G401 (cell line): ENCODE results near the gene KIFC3. TPM values are rescaled to one million over a fixed set of nuclear protein-coding genes. Genes with fewer than 3 reads are reported as not detected.
"Not testable (repeated sequence)": the region's sequence is repeated elsewhere in the genome, so short reads cannot be mapped to it uniquely, and the experiment has no call there.

ENCODE experiments used
- DNase-seq: peaks from one replicate; pipeline ENCODE4 v3.0.0-alpha.2; 2015; ENCODE audit warnings: low spot score
- in situ Hi-C: cut with HindIII; loops from 2 replicates; pipeline ENCODE4 v1.10.0; 2016; ENCODE audit warnings: low sequenced_read_pairs, mixed read lengths
- total RNA-seq: library from RNA; depleted of rRNA; stranded (reverse); fragments of >200 nt; shearing (Covaris generic); gene quantifications from 2 replicates; pipeline ENCODE4 v1.2.3, GENCODE V29; 2014

KIFC3 gene
- total RNA-seq, 1 experiment from 2014 or later: 53.5 TPM

DNA sequence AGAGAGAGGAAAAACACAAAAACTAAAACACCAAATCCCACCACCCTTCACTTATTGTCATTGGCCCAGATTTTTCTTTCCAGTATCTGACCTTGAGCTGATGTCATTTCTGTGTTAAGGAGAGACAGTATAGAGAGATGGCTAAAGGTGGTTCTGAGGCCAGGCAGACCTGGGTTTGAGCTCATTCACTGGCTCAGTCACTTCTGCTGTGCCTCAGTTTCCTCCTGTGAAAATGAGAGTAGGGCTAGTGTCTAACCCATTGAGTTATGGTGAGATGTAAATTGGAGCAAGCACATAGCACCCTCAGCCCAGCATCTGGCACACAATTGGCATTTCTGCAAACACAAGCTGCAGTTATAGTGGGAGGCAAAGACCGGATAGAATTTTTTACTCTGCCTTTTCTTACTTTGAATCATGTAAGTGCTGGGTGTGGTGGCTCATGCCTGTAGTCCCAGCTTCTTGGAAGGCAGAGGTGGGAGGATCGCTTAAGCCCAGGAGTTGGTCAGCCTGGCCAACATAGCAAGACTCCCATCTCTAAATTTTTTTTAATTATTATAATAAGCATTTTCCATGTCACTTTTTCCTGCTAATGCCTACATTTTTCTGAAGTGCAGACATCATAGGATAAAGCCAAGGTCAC, 6.4 kb upstream of the KIFC3 start:
- DNase-seq: no peak
- in situ Hi-C loops: no loop called here

DNA sequence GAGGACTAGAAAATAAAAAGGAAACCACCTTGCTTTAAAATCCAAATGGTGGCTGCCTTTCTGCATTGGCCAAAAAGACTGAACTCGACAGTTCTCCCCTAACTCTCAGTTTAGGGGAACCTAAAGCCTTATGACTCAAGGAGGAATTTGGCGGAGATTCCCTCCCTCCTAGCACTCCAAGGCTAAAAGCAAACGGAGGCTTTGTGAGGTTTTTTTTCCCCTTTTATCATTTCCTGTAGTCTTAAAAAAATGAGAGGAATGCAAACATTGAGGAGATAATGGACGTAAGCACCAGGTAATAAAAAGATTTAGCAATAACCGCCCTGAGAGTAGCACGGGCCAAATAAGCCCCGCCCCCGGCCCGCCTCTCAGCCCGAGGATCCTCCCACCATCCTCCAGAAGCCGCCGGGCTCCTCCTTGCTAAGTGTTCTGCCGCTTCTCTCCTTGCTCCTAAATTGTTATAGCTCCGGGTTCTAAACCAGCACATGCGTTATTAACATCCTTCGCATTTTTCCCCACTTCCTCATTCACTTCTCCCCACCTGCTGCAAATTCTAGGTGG, 5.8 kb upstream of the KIFC3 start:
- in situ Hi-C loops: no loop called here
- peak; percentile 29 for DNase-seq

DNA sequence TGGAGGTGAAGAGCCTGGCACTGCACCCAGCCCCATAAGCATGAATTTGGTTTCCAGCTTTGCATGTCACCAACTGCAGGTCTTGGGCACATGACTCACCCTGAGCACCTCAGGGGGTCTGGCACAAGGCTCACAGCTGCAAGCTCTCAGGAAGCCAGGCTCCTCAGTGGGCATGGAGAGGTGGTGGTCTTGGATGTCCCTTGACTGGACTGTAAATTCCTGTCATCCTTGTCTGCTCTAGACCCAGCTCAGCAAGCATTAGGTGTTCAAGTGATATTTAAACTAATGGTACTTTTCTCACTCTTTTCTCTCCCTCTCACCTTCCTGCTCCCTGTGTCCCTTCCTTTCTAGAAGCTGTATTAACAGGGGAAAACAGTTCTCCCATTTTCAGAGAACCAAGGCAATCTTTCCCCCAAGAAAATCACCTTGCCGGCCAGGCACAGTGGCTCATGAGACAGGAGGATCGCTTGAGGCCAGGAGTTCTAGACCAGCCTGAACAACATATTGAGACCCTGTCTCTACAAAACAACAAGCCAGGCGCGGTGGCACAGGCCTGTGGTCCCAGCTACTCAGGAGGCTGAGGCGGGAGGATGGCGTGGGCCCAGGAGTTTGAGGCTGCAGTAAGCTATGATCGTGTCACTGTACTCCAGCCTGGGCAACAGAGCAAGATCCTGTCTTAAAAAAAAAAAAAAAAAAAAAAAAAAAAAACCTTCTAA, 5.1 kb upstream of the KIFC3 start:
- in situ Hi-C loops: no loop called here
- DNase-seq: no peak

DNA sequence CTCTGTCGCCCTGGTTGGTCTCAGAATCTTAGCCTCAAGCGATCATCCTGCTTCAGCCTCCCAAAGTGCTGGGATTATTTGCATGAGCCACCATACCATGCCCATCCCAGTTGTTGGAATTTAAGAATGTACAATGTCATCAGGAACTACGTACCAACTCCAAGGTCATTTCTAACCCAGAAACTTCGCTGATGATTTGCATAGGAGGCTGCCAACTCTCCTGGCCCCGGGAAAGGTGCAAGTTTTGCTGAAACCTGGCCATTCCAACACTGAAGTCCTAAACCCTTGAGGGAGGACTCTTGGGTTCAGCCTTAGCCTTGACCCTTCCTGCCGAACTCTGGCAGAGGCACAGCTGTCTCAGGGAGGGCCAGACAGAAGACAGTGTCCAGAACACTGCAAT, 2.9 kb upstream of the KIFC3 start:
- in situ Hi-C loops: no loop called here
- DNase-seq: no peak

DNA sequence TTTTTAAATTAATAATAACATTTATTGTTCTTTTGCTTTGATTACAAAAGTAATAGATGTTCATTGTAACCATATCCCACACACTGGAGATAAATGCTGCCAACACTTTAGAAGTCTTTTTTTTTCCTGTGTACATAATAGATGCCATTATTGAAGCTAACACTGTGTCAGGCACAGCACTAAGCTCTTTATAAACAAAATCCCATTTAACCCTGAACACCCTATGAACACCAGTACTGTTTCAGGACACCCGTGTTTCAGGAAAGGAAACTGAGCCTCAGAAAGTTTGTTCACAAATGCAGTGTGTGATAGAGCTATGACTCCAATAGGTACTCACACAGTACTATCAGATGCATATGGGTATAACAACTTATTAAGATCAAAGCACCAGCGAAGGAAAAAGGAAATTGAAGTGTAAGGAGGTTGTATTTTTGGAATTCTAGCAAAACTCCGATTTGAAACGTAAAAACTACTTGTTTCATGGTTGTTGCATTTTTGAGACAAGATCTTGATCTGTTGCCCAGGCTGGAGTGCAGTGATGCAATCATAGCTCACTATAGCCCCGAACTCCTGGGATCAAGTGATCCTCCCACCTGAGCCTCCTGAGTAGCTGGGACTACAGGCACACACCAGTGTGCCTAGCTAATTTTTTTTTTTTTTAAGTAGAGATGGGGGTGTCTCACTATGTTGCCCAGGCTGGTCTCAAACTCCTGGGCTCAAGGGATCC, 2.0 kb upstream of the KIFC3 start:
- no peak for DNase-seq
- in situ Hi-C loops: no loop called here

DNA sequence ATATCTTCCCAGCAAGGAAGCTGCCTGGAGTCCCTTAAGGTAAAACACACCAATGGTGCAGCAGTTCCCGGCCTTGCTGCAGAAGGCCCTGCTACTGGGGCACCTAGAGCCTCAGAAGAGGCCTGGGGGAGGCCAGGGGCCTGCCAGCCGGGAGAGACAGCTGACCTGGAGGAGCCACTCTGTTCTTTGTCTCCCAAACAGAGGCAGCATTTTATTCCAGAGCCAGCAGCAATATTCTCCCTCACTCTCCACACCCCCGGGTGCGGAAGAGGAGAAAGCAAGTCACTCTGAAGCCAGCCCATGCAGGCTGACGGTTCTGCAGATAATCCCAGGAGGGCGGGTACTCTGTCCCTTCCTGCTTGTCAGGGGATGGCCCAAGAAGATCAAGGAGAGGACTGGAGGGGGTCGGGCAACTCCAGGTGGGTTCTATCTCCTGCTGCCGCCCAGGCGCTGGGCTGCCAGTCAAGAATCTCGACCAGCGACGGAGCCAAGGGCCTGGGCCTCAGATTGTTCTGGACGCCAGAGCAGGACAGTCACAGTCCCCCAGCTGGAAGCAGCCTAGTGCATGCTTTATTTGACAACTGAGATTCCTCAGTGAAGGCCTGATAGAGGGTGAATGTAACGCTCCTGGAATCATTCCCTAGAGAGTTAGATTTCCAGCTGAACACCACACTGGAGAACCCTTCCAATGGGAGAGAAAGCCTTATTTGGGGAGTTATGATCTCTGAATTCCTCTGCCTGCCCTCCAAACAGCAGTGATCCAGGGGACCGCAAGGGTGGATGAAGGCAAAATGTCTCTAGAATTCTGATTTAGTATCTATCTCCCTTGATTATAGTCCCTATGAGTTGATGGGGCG, 1.1 kb upstream of the KIFC3 start:
- DNase-seq: no peak
- in situ Hi-C loops: no loop called here

DNA sequence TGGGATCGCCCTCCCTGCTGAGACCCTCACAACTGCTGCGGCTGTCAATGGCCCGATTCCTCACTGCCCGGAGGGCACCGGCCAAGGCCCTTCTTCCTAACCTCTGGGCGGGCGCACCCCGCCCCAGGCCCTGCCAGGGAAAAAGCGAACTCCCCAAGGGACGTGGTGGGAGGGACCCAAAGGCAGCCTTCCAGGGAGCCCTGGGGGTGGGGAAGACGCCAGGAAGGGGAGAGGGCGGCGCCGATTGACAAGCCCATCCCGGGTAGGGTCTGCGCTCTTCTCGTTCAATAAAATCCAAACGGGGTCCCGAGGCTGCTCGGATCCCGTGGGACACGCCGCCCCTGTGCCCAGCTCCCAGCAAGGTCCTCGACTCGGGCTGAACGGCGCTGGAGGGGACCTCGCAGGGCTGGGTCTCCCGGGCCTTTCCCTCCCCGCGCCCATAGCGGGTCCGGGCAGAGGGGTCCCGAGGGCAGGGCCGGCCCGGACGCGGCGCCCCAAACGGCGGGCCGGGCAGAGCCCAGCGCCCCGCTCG, 416 bp downstream of the KIFC3 start:
- in situ Hi-C loops: no loop called here
- no peak for DNase-seq

DNA sequence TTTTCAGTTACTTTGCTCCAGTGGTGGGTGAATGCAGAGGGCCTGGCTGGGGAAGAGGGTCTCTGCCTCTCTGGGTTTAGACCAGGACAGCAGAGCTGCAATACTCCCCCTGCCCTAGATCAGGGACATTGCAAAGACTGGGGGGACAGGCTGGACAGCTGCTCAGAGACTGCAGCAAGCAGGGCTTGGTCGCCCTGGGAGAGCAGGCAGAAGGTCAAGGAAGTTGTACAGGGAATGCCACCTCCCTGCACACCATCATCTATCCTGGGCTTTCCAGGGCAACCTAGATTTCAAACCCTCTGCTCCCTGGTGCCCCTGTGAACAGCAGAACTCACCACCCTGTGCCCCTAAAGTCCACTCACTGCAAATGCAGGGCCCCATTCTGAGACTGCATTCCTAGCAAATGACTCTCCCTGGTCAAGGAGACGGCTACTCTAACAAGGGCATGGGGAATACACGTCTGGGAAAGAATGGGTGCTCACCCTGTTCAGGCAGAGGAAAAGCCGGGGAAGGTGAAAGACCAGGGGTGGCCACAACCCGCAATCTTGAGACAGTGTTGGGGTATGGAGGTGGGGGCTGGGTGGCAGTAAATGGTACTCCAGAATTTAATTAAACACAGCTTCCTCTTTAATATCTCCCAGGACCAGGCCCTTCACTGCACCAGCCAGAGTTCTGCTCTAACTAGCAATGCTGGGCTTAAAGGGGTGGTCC, 1.0 kb downstream of the KIFC3 start:
- DNase-seq: no peak
- in situ Hi-C loops: no loop called here

DNA sequence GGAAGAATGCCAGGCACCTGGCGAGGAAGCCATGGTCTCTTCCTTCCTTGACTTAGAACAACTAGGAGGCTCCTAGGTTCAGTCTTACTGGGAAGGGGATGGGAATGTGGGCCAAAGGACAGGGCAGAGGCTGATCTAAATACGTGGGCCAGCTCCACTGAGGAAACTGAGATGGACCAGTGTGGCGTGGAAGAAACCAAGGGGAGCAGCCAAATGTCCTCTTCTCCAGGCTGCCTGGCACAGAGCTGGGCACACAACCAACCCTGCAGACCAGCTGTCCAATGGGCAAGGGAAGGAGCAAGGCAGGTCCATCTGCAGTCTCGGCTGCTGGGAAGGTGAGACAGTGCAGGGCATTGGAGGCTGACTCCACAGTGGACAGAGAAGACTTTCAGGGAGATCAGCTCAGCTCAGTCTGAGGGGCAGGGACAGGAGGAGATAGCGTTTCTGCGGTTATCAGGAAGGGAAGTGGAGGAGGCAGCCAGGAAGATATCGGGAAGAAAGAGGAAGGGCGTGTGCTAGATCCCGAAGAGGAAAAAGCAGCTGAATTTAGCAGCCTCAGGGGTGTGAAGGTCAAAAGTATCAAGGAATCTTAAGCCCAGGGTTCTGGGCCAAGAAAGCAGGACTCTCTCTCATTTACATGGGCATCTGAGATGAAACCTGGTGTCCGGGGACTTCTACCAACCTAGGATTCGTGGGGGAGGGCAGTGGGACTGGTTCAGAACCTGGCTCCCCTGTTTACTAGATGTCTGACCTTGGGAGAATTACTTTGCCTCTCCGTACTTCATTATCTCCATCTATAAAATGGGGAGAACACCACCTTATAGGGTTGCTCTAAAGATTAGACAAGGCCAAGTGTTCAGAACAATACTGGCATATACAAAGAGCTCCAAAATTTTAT, 1.8 kb downstream of the KIFC3 start:
- DNase-seq: no peak
- in situ Hi-C loops: no loop called here

DNA sequence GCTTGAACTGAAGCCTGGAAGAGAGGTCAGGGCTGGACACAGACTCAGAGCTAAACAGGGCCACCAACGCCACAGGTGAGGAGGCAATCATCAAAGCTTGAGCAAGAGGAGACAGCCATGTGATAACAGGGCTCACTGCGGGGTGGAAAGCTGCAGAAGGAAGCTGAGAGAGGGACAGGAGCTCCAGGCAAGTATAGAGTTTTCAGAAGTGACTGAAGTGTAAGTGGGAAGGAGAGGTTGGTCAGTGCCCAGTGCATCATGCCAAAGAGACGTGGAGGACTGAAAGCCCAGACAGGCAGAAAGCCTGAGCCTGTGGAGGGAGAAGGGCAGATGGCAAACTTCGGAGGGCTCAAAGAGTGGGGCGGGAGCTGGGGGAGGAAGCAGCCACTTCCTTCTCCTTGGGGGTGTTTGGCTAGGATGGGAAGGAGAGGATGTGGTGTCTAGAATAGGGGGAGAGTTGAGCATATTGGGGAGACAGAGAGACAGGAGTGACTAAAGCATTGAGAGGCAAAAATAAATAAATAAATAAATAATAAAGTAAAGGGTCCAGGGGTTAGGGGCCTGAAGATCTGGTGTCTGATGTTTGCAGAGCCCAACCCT, 2.6 kb downstream of the KIFC3 start:
- in situ Hi-C loops: loop anchor here (5.0 kb wide), 1 partner anchor 42 kb away; no protein-coding TSS in a partner anchor
- no peak for DNase-seq

DNA sequence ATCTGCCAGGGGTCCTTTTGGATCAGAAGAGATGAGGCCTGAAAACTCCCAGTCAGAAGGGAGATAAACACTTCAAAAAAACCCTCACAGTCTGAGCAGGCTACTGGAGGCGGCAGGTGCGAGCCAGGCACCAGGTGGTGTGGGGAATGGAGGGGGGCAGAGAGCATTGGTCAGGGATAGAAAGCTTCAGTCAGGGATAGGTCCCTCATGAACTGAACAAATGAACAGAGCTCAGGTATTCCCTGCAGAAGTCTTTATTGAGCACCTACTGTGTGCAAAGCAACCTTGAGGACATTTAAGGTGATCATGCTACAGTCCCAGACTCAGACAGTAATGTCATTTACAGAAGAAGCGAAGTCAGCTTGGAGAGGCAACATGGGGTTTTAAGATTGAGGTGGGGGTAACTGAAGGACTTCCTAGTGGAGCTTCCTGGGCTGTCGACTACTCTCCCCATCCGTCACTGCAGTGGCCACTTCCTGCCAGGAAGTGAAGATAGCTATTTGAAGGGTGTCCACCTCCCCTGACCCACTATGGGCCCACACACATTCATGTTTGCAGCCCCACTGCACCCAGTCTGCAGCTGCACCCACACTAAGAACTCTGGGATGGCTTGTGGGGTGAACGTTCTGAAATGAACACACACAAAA, 3.2 kb downstream of the KIFC3 start:
- in situ Hi-C loops: loop anchor here (5.0 kb wide), 1 partner anchor 42 kb away; no protein-coding TSS in a partner anchor
- no peak for DNase-seq

DNA sequence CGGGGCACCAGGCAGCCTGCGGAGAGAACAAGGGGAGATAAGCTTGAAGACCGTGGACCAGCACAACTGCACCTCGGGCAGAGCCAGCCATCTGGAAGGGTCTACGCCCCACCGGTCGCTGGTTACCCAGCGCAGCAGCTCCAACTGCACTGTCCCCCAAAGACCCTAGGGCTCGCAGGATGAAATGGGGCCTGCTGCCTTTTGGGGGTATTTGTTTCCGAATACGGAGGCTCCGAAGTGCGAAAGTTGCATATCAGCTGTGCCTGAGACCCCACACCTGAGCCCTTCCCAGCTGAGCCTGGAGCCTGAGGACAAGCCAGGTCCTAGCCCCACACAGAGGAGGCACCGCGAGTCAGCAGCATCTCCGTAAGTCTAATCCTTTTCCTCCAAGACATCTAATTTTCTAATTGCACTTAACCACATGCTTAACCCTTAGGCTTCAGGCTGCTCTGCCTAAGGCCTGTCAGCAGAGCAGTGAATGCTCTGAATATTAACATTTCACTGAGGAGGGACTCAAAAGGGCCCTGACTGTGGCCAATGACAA, 4.0 kb downstream of the KIFC3 start:
- DNase-seq: no peak
- in situ Hi-C loops: loop anchor here (5.0 kb wide), 1 partner anchor 41 kb away; no protein-coding TSS in a partner anchor

DNA sequence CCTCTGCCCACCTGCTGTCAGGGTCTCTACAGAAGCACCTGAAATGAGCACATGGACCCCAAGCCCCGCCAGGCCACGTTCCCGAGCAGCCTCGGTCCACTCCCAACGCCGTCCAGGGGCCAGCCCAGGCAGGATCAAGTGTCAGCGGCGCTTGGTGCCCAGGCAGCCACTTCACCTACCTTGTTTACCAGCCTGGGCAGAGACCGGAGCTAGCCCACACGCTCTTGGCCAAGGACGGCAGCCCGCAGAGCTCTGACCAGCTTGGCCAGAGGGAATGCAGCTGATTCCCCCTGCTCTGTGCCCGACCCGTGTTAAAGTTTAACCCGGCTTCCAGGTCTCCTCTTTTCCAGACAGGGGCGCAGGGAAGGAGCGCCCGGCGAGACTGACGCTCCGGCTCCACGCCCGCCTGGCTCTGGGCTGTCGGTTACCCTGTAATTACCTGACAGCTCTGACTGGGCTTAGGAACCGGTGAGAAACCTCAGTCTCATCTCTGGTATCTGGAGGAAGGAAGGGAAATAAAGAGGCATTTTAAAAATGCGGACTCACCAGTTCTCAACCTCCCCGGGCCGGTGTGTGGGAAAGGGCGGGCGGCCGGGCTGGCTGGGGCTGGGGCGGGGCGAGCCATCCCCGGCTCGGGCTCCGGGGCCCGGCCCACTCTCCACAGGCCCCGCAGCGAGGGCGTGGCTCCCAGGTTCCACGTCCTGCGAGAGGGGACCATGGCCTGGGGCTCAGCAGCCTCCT, 4.6 kb downstream of the KIFC3 start:
- no peak for DNase-seq
- in situ Hi-C loops: loop anchor here (5.0 kb wide), 1 partner anchor 40 kb away; no protein-coding TSS in a partner anchor

DNA sequence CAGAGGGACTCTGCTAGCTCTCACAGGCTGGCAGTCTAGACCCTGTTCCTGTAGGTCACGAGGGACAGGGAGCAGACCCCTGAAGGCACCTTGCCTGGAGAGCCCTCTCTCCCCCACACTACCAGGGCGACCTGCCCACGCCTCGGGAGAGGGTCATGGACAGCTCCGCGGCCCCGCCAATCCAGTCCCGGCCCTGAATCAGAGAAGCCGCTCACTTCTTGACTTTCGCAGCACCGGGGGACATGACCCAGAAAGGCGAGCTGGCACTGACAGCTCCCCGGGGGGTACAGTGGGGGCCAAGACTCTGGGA, 5.1 kb downstream of the KIFC3 start:
- DNase-seq: no peak
- in situ Hi-C loops: loop anchor here (5.0 kb wide), 1 partner anchor 40 kb away; no protein-coding TSS in a partner anchor

DNA sequence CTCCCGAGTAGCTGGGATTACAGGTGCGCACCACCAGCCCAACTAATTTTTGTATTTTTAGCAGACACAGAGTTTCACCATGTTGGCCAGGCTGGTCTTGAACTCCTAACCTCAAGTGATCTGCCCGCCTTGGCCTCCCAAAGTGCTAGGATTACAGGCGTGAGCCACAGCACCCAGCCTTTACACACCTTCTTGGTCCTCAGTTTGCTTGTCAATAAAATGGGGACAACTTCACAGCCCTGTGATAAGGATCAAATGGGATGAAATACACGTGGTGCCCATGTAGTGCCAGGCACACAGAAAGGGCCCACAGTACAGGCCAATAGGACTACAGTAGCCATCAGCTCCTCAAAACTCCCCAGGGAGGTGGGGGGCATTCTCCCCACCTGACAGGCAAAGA, 6.3 kb downstream of the KIFC3 start:
- in situ Hi-C loops: loop anchor here (5.0 kb wide), 1 partner anchor 39 kb away; no protein-coding TSS in a partner anchor
- DNase-seq: not testable (repeated sequence)
